ENCODE measurements around the gene RGS1. TPM values are rescaled to one million over a fixed set of nuclear protein-coding genes. Genes with fewer than 3 reads are reported as not detected.

RGS1 gene
- total RNA-seq, 1 donor from 2014 or later = not detected

- Mint-ChIP-seq H3K9me3 (ENCODE audit: unreplicated experiment) (no peaks in the 10 kb centered on the region), H3K27me3 (ENCODE audit: unreplicated experiment) (no peaks in the 10 kb centered on the region), H3K36me3 (ENCODE audit: unreplicated experiment) (no peaks in the 10 kb centered on the region), H3K4me1 (ENCODE audit: unreplicated experiment) (peaks cover 25% of the 10 kb centered on the region), H3K4me3 (ENCODE audit: unreplicated experiment) (no peak overlapping the region), H3K27ac (ENCODE audit: unreplicated experiment) (no peak overlapping the region)
- no peak for DNase-seq (ENCODE audit: extremely low spot score, unreplicated experiment)
- no peak for TF ChIP-seq CTCF (IDR thresholded peaks at IDR 0.05)
Observed at GRCh38 chr1:192546596-192547190, 28.9 kb upstream of the RGS1 start.

DNA sequence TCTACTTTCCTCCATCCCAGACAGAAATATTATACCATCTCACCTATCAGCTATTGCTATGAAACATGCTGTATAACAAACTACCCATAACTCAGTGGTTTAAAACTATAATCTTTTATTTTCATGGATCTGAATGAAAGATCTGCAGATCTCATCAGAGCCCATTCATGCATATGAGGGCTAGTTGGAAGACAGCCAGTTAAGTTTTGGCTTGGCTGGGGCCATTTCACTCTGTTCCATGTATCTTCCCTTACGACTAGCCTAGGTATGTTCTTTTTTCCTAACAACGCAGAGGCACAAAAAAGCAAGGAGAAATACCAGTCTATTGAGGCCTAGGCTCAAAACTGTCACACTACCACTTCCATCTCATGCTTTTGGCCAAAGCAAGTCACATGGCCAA is 28.1 kb upstream of the RGS1 start:
- Mint-ChIP-seq H3K27me3 (ENCODE audit: unreplicated experiment) (no peaks in the 10 kb centered on the region), H3K27ac (ENCODE audit: unreplicated experiment) (no peak overlapping the region), H3K4me3 (ENCODE audit: unreplicated experiment) (no peak overlapping the region), H3K36me3 (ENCODE audit: unreplicated experiment) (no peaks in the 10 kb centered on the region), H3K4me1 (ENCODE audit: unreplicated experiment) (peaks cover 25% of the 10 kb centered on the region), H3K9me3 (ENCODE audit: unreplicated experiment) (no peaks in the 10 kb centered on the region)
- no peak for DNase-seq (ENCODE audit: extremely low spot score, unreplicated experiment)
- TF ChIP-seq CTCF (IDR thresholded peaks at IDR 0.05) = no peak

DNA sequence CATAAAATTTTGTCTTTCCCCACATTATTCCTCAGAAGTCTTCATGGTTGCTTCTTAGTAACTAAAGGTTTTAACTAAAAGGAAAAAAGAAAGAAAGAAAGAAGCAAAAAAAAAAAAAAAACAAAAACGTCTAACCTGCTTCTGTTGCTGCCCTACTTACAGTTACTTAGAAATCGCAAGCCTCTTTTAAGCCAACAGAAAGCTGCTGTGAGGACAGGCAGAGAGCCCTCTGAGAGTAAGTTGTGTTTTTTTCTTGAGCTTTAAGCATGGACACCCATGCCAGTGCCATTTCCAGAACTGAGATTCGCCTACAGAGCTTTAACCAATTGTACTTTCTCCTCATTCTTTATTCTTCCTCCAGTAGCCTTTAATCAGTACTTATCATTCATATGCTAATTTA is 25.6 kb upstream of the RGS1 start:
- Mint-ChIP-seq H3K9me3 (ENCODE audit: unreplicated experiment) (peaks cover 3% of the 10 kb centered on the region), H3K36me3 (ENCODE audit: unreplicated experiment) (no peaks in the 10 kb centered on the region), H3K27me3 (ENCODE audit: unreplicated experiment) (no peaks in the 10 kb centered on the region), H3K4me1 (ENCODE audit: unreplicated experiment) (peaks cover 16% of the 10 kb centered on the region), H3K27ac (ENCODE audit: unreplicated experiment) (no peak overlapping the region), H3K4me3 (ENCODE audit: unreplicated experiment) (no peak overlapping the region)
- DNase-seq (ENCODE audit: extremely low spot score, unreplicated experiment) = no peak
- no peak for TF ChIP-seq CTCF (IDR thresholded peaks at IDR 0.05)

DNA sequence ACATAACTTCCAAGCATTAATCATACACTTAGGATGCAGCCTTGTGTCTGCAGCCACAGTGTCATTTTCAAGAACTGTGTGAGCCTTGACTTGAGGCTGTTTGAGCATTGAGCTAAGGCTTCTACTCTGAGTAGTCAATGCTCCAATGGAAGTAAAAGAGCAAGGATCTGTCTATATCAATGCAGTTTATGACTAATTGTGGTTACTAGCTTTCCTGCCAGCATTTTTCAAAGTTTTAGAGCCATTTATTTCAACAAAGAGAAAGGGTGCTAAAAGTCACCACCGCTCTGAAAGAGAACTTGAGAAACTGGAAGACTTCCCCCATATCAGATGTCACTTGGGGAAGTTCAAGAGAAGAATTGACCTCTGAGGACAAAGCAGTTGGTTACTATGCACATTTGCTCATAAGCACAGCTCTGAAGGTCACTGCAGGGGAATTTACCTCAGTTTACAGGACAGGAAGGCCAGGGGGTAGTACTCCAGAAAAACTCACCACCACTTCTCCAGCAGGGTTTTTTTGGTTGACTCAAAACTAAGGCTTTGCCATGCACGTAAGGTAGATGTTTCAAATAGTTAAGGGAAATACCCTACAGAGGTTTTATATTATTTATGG is 24.5 kb upstream of the RGS1 start:
- peaks cover 3% of the 10 kb centered on the region for H3K9me3 Mint-ChIP-seq (ENCODE audit: unreplicated experiment)
- TF ChIP-seq CTCF (IDR thresholded peaks at IDR 0.05) = no peak
- no peaks in the 10 kb centered on the region for H3K36me3 Mint-ChIP-seq (ENCODE audit: unreplicated experiment)
- H3K4me1 Mint-ChIP-seq (ENCODE audit: unreplicated experiment) = peaks cover 9% of the 10 kb centered on the region
- H3K4me3 Mint-ChIP-seq (ENCODE audit: unreplicated experiment) = no peak overlapping the region
- no peaks in the 10 kb centered on the region for H3K27me3 Mint-ChIP-seq (ENCODE audit: unreplicated experiment)
- no peak for DNase-seq (ENCODE audit: extremely low spot score, unreplicated experiment)
- H3K27ac Mint-ChIP-seq (ENCODE audit: unreplicated experiment) = peak overlapping the region; percentile 69

DNA sequence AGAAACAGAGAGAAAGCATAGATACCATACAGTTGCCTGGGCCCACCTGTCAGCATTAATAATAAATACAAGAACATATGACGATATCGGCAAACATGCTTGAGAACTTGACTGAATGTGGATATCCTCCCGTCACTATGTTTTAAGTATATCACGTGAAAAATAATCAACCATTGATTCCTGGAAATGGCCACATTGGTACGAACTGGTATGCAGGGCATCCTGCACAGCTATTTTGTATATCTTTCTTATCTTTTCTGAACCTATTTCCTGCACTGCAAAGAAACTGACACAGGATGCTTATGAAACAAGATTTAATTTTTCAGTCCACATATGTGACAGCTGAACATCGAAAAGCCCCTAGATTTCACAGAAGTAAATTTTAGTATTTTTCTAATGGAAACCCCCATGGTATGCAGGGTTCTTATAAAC is 22.8 kb upstream of the RGS1 start:
- Mint-ChIP-seq H3K4me1 (ENCODE audit: unreplicated experiment) (peaks cover 12% of the 10 kb centered on the region), H3K36me3 (ENCODE audit: unreplicated experiment) (peaks cover 2% of the 10 kb centered on the region)
- TF ChIP-seq CTCF (IDR thresholded peaks at IDR 0.05) = no peak

More for the DNA sequence above, 22.8 kb upstream of the RGS1 start:
- Mint-ChIP-seq H3K27ac (ENCODE audit: unreplicated experiment) (no peak overlapping the region), H3K9me3 (ENCODE audit: unreplicated experiment) (peaks cover 10% of the 10 kb centered on the region), H3K27me3 (ENCODE audit: unreplicated experiment) (no peaks in the 10 kb centered on the region), H3K4me3 (ENCODE audit: unreplicated experiment) (no peak overlapping the region)
- no peak for DNase-seq (ENCODE audit: extremely low spot score, unreplicated experiment)

All from osteocyte (in vitro differentiated cells).